ENCODE results near the gene FAM50B. TPM values are rescaled to one million over a fixed set of nuclear protein-coding genes. Genes with fewer than 3 reads are reported as not detected.

Gene FAM50B
- total and polyA plus RNA-seq, 4 donors: 8.8 to 12.3 (median 11.1) TPM

- TF ChIP-seq REST (IDR thresholded peaks at IDR 0.05) (no peak), EGR1 (IDR thresholded peaks at IDR 0.05; ENCODE audit: low read depth in 2 of 2) (no peak), FOXA1 (IDR thresholded peaks at IDR 0.05) (no peak), TAF1 (conservative IDR thresholded peaks at IDR 0.05) (no peak), YY1 (IDR thresholded peaks at IDR 0.05) (peak; percentile 70)
Measured at GRCh38 chr6:3887150-3887700, 38.1 kb downstream of the FAM50B start (continued).

- Histone ChIP-seq H3K4me3 (ENCODE audit: low read depth in 1 of 3, low read length in 3 of 3) (no peak overlapping the region), H3K36me3 (ENCODE audit: control insufficient read depth in 4 of 4, insufficient read depth in 3 of 4, low read depth in 1 of 4, low read length in 3 of 4) (no peaks in the 10 kb centered on the region), H3K9ac (ENCODE audit: low read depth in 1 of 2, low read length in 2 of 2) (no peak overlapping the region), H3K4me1 (ENCODE audit: control insufficient read depth in 4 of 4, insufficient read depth in 4 of 4, low read length in 3 of 4) (peaks cover 6 to 24% (median 17%) of the 10 kb centered on the region in 4 donors), H3K27me3 (ENCODE audit: control insufficient read depth in 4 of 4, insufficient read depth in 4 of 4, low read length in 3 of 4) (no peaks in the 10 kb centered on the region), H3K27ac (ENCODE audit: low read depth in 1 of 2, low read length in 2 of 2) (no peak overlapping the region), H3K9me3 (ENCODE audit: control insufficient read depth in 4 of 4, low read length in 3 of 4) (no peaks in the 10 kb centered on the region)
- DNase-seq (ENCODE audit: low spot score): no peak
- WGBS: 77% methylated on average over 15 of the region's 15 CpGs
- no peak for TF ChIP-seq ATF3 (IDR thresholded peaks at IDR 0.05)
- TF ChIP-seq TAF1 (conservative IDR thresholded peaks at IDR 0.05): no peak
- no peak for TF ChIP-seq NR2F2 (IDR thresholded peaks at IDR 0.05)
- TF ChIP-seq HNF4A (conservative IDR thresholded peaks at IDR 0.05): no peak
- no peak for TF ChIP-seq CTCF (IDR thresholded peaks at IDR 0.05; ENCODE audit: low read depth, low read length, missing input control)
- no peak for TF ChIP-seq HNF4G (IDR thresholded peaks at IDR 0.05)
- no peak for TF ChIP-seq JUND (IDR thresholded peaks at IDR 0.05)
- no peak for TF ChIP-seq GABPA (IDR thresholded peaks at IDR 0.05 in 1 of 2, conservative IDR thresholded peaks at IDR 0.05 in 1 of 2)
Measured at GRCh38 chr6:3888153-3888957, 39.2 kb downstream of the FAM50B start.

- Histone ChIP-seq H3K36me3 (ENCODE audit: control insufficient read depth in 4 of 4, insufficient read depth in 3 of 4, low read depth in 1 of 4, low read length in 3 of 4) (no peaks in the 10 kb centered on the region), H3K9me3 (ENCODE audit: control insufficient read depth in 4 of 4, low read length in 3 of 4) (no peaks in the 10 kb centered on the region), H3K9ac (ENCODE audit: low read depth in 1 of 2, low read length in 2 of 2) (no peak overlapping the region), H3K27me3 (ENCODE audit: control insufficient read depth in 4 of 4, insufficient read depth in 4 of 4, low read length in 3 of 4) (no peaks in the 10 kb centered on the region), H3K27ac (ENCODE audit: low read depth in 1 of 2, low read length in 2 of 2) (no peak overlapping the region), H3K4me3 (ENCODE audit: low read depth in 1 of 3, low read length in 3 of 3) (no peak overlapping the region), H3K4me1 (ENCODE audit: control insufficient read depth in 4 of 4, insufficient read depth in 4 of 4, low read length in 3 of 4) (peaks cover 4 to 14% (median 9%) of the 10 kb centered on the region in 4 donors)
- WGBS: 89% methylated on average over 9 of the region's 9 CpGs
- DNase-seq (ENCODE audit: low spot score): no peak
- no peak for TF ChIP-seq FOXA1 (IDR thresholded peaks at IDR 0.05)
- no peak for TF ChIP-seq ZBTB33 (IDR thresholded peaks at IDR 0.05)
- TF ChIP-seq MAX (IDR thresholded peaks at IDR 0.05): no peak
- no peak for TF ChIP-seq GABPA (IDR thresholded peaks at IDR 0.05 in 1 of 2, conservative IDR thresholded peaks at IDR 0.05 in 1 of 2)
- no peak for TF ChIP-seq SP1 (IDR thresholded peaks at IDR 0.05)
- no peak for TF ChIP-seq TAF1 (conservative IDR thresholded peaks at IDR 0.05)
- no peak for TF ChIP-seq ATF3 (IDR thresholded peaks at IDR 0.05)
- no peak for TF ChIP-seq RXRA (IDR thresholded peaks at IDR 0.05)
- no peak for TF ChIP-seq HNF4G (IDR thresholded peaks at IDR 0.05)
- TF ChIP-seq JUND (IDR thresholded peaks at IDR 0.05): no peak
- no peak for TF ChIP-seq YY1 (IDR thresholded peaks at IDR 0.05)
- TF ChIP-seq RAD21 (IDR thresholded peaks at IDR 0.05): no peak
- no peak for TF ChIP-seq NR2F2 (IDR thresholded peaks at IDR 0.05)
- no peak for TF ChIP-seq HNF4A (conservative IDR thresholded peaks at IDR 0.05)
- TF ChIP-seq FOXA2 (IDR thresholded peaks at IDR 0.05): no peak
Measured at GRCh38 chr6:3890047-3890446, 40.9 kb downstream of the FAM50B start.
